Nephron progenitor cell (in vitro differentiated cells): Measurements from ENCODE around the gene SFMBT2.

Experiments used
- DNase-seq: peaks from one replicate; pipeline ENCODE4 v3.0.0; 2021
- H3K27ac Mint-ChIP-seq: 2 replicates; pipeline ENCODE4 v1.8.0; 2021; ENCODE audit warnings: mild to moderate bottlenecking, moderate library complexity, mixed read lengths
- H3K27me3 Mint-ChIP-seq: 2 replicates; pipeline ENCODE4 v1.8.0; 2021; ENCODE audit warnings: mild to moderate bottlenecking, low read depth, mixed read lengths; ENCODE audit not compliant: poor library complexity
- H3K36me3 Mint-ChIP-seq: 2 replicates; pipeline ENCODE4 v1.8.0; 2021; ENCODE audit warnings: low read depth, mixed read lengths
- H3K4me1 Mint-ChIP-seq: 2 replicates; pipeline ENCODE4 v1.8.0; 2021; ENCODE audit warnings: mixed read lengths
- H3K4me3 Mint-ChIP-seq: 2 replicates; pipeline ENCODE4 v1.8.0; 2021; ENCODE audit warnings: mild to moderate bottlenecking, moderate library complexity, mixed read lengths
- H3K9me3 Mint-ChIP-seq: 2 replicates; pipeline ENCODE4 v1.8.0; 2021; ENCODE audit warnings: mild to moderate bottlenecking, moderate library complexity, mixed read lengths
- TF ChIP-seq, protein P1 (sequence below): fragments of 200-600 bp; sonication (generic); IDR thresholded peaks from 2 replicates; pipeline ENCODE4 v1.5.0; 2021; ENCODE audit warnings: antibody characterized with exemption

Gene SFMBT2

DNA sequence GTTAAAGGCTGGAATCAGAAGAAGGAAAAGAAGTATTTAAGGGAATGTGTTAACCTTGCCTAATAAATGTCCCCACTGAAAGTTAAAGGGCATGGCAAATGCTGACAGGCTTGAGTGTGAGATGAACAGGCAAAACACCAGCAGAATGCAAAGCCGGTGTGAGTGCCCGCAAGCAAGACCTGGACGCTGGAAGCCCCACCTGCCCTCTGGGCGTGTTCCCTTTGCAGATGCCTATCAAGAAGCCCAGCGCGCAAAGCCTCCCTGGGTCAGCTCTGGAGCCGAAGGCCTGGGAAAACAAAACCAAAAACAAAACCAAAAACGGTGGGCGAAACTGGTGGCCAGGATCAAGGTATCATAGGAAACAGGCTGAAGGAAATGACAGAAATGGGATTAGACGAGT lies 200.3 kb downstream of the SFMBT2 start:
- TF ChIP-seq, protein P1, sequence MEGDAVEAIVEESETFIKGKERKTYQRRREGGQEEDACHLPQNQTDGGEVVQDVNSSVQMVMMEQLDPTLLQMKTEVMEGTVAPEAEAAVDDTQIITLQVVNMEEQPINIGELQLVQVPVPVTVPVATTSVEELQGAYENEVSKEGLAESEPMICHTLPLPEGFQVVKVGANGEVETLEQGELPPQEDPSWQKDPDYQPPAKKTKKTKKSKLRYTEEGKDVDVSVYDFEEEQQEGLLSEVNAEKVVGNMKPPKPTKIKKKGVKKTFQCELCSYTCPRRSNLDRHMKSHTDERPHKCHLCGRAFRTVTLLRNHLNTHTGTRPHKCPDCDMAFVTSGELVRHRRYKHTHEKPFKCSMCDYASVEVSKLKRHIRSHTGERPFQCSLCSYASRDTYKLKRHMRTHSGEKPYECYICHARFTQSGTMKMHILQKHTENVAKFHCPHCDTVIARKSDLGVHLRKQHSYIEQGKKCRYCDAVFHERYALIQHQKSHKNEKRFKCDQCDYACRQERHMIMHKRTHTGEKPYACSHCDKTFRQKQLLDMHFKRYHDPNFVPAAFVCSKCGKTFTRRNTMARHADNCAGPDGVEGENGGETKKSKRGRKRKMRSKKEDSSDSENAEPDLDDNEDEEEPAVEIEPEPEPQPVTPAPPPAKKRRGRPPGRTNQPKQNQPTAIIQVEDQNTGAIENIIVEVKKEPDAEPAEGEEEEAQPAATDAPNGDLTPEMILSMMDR: no peak
- no peak overlapping the region for H3K4me3 Mint-ChIP-seq
- no peaks in the 10 kb centered on the region for H3K27me3 Mint-ChIP-seq
- peaks cover 45% of the 10 kb centered on the region for H3K36me3 Mint-ChIP-seq
- no peaks in the 10 kb centered on the region for H3K9me3 Mint-ChIP-seq
- H3K4me1 Mint-ChIP-seq: no peaks in the 10 kb centered on the region
- no peak for DNase-seq
- no peak overlapping the region for H3K27ac Mint-ChIP-seq

DNA sequence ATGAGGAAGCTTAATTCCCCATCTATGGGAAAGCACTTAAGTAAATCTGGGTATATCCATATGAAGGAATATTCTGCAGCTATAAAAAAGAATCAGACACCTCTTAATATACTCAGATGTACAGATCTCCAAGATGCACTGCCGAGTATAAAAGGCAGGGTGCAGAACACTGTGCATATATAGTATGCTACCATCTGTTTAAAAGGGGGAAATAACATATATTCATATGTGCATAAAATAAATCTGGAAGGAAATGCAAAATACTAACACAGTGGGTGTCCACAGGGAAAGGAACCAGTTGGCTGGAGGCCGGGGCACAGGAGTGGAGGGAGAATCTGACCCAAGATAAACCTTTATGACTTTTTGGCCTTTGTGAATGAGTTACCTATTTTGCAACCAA lies 201.4 kb downstream of the SFMBT2 start:
- Mint-ChIP-seq H3K9me3 (no peaks in the 10 kb centered on the region), H3K27me3 (no peaks in the 10 kb centered on the region), H3K4me3 (no peak overlapping the region), H3K36me3 (peaks cover 40% of the 10 kb centered on the region), H3K4me1 (no peaks in the 10 kb centered on the region), H3K27ac (no peak overlapping the region)
- TF ChIP-seq, protein P1: no peak
- DNase-seq: no peak

DNA sequence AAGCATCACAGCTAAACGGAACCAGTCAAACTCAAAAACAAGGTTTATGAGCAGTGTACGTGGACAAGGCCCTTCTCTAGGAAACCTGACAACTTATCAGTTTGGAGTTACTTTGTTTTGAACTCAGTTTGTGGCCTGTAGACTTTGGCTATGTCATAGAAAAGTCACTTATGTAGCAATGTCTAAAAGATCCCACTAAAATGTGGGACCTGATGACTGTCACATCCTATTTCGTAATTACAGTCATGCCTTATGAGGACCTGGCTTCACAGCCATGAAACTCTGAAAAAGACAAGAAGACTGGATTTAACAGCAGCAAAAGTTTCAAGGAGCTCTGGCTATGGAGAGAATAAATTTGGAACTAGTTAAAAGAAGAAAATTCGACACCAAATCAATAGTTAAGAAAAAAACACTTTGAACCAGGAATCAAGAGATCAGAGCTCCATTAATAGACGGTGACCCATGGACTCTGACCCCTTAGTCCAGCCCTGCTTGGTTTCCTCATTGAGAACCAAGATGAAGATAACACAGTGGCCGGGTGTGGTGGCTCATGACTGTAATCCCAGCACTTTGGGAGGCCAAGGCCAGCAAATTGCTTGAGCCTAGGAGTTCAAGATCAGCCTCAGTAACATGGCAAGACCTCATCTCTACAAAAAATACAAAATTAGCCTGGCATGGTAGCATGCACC lies 204.3 kb downstream of the SFMBT2 start:
- H3K4me3 Mint-ChIP-seq: no peak overlapping the region
- H3K36me3 Mint-ChIP-seq: peaks cover 25% of the 10 kb centered on the region
- H3K27me3 Mint-ChIP-seq: no peaks in the 10 kb centered on the region
- no peaks in the 10 kb centered on the region for H3K9me3 Mint-ChIP-seq
- TF ChIP-seq, protein P1: no peak
- H3K27ac Mint-ChIP-seq: no peak overlapping the region
- H3K4me1 Mint-ChIP-seq: no peaks in the 10 kb centered on the region
- no peak for DNase-seq

DNA sequence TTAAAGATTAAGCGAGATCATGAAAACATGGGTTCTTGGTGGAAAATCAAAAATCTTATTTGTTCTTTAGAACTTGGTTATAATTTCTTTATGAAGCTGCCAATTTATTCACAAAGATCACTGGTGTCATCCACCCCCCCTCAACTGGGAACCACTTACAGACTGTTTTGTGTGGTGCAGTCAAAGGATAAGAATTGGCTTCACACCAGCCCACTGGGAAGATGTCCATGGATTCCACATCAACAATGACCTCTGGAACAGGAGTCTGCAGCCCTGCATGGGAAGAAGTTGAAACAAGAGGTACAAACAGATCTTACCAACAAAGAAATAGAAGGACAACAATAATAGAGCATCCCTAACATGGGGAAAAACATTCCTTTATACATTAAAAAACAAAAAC lies 205.2 kb downstream of the SFMBT2 start:
- peaks cover 25% of the 10 kb centered on the region for H3K36me3 Mint-ChIP-seq
- H3K9me3 Mint-ChIP-seq: no peaks in the 10 kb centered on the region
- H3K4me3 Mint-ChIP-seq: no peak overlapping the region
- no peak overlapping the region for H3K27ac Mint-ChIP-seq
- TF ChIP-seq, protein P1: no peak
- DNase-seq: no peak
- peaks cover 3% of the 10 kb centered on the region for H3K27me3 Mint-ChIP-seq
- no peaks in the 10 kb centered on the region for H3K4me1 Mint-ChIP-seq

DNA sequence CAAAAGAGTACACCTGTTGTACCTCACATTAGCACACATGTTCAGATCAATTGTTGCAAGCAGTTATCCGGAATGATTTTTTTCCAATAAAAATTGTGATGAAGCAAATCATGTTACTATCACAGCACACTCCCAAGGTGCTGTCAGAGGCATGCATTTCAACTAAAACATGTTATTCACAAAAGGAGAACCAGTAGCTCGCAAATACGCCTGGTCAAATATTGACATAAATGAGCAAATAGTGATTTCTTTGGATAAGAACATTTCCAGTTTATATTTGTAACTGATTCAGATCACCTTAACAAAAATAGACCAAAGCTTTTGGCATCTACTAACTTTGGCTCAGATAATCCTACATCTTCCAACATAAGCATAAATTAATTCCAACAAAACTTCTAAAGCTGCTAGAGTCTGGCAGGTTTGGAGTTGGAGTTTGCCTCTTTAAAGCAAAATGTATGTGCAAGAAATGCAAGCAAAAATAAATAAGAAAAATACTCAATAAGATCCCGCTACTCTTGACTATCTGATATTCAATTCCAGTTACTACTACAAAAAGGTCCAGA lies 208.0 kb downstream of the SFMBT2 start:
- peaks cover 4% of the 10 kb centered on the region for H3K27me3 Mint-ChIP-seq
- TF ChIP-seq, protein P1: no peak
- no peak overlapping the region for H3K4me3 Mint-ChIP-seq
- no peaks in the 10 kb centered on the region for H3K4me1 Mint-ChIP-seq
- H3K27ac Mint-ChIP-seq: no peak overlapping the region
- no peak for DNase-seq
- H3K9me3 Mint-ChIP-seq: no peaks in the 10 kb centered on the region
- peaks cover 27% of the 10 kb centered on the region for H3K36me3 Mint-ChIP-seq
